Measurements from ENCODE around the gene ERO1A.

- TF ChIP-seq GATA2 (IDR thresholded peaks at IDR 0.05; ENCODE audit: low read depth, low read length) (no peak), GATA3 (IDR thresholded peaks at IDR 0.05; ENCODE audit: low read depth, low read length) (no peak)
These were observed 5.4 kb upstream of the ERO1A start for GRCh38 chr14:52700701-52701172.

Data from SH-SY5Y (cell line).